ENCODE measurements around the gene NDUFB10. TPM values are rescaled to one million over a fixed set of nuclear protein-coding genes. Genes with fewer than 3 reads are reported as not detected.

The NDUFB10 gene
- total RNA-seq, 2 experiments from 2014 or later: 113 to 118 TPM

DNA sequence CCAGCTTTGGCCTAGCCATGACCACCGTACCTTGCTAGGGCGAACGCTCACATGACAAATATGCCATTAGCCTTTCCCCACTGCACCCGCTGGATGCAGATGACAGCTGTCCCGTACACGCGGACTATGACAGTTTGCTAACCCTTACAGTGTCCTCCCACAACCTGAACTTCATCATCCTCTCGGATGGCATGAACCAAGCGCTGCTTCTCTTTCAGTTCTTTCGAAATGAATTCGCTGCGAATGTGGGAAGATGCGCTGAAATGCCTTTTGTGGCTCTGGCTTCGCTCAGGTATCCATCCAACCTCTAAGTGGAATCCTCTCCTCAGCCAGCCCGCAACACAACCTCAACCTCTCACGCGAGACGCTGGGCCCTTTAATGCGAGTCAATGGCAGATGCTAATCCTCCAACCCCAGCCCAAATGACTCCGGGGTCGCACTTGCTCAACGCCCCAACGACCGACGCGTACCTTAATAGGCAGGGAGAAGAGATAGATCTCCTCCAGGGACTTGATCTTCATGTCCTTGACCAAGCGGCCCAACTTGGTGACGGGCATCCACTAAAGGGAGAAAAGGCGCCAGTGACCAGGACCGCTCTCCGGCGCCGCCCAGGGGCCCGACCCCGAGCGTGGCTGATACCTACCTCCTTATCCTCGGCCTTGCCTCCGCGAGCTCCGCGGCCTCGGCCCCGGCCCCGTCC, 4.6 kb downstream of the NDUFB10 start:
- Mint-ChIP-seq H3K36me3 (ENCODE audit: low read depth) (peaks cover 53% of the 10 kb centered on the region), H3K4me1 (peaks cover 38% of the 10 kb centered on the region), H3K27ac (peak overlapping the region; percentile 99), H3K27me3 (no peaks in the 10 kb centered on the region), H3K4me3 (peak overlapping the region; percentile 96), H3K9me3 (ENCODE audit: low read depth) (no peaks in the 10 kb centered on the region)
- DNase-seq: peak; percentile 36
- ChIA-PET CTCF (interaction anchor here (0.6 to 1.4 kb wide), 4 partner anchors 11 to 181 kb away, joined by 3 to 5 read pairs (median 4); partner anchors contain the start of genes NUBP2, SPSB3 and TSC2), POLR2A (interaction anchor here (0.7 to 1.4 kb wide), 16 partner anchors 11 to 789 kb away, joined by 3 to 14 read pairs (median 4); partner anchors contain the start of genes EME2, GFER, MAPK8IP3 and MRPS34)
- peak; percentile 0 for ATAC-seq
- intact Hi-C loops (cut with DNase I, micrococcal nuclease): loop anchor here (1.0 to 5.0 kb wide), 9 partner anchors 21 to 655 kb away; partner anchors contain the start of genes CRAMP1 (in 1 of the 2), FAHD1 (in 1 of the 2), IFT140 (in 1 of the 2) and MSRB1 (in 1 of the 2)

DNA sequence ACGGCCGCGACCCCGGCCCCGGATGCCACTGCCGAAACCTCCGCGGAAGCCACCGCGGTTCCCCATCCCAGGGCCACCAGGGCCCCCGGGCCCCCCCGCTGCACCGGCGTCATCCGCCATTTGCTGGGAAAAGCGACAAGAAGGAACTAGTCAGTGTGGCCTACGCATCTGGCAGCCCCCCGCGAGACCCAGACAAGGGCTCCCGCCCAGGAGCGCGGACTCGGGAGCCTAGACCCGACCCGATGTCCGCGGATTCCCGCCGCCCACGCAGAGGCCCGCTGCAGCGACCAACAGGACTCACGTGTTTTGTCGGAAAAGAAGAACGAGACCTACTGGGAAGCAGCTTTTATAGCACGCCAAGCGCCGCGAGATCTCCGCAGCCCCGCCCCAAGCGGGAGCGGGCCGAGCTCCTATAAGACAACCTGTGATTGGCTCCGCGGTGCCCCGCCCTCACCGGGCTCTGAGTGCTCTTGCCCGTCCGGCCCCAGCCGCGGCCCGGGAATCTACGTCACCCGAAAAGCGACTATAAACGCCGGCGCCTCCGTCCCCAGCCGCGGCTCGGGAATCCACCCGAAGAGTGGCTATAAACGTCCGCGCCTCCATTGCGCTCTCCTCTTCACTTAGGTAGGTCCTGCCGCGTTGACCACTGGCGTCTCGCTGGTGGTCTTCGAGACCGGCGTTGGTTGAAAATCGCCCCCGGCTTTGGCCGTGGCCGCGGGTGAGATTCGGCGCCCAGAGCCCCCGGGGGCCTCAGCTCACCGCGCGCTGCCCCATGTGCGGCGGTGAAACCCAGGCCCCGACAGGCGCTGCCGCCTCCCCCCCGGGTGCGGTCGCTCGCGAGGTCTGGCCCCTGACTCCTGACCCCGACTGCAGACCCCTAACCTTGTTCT, 5.4 kb downstream of the NDUFB10 start, which contains the start of gene RPS2:
TSS of gene RPS2 (minus strand) at position 321 of the 890 bp plus-strand sequence. CDS start at position 120, 201 bp downstream.
- CTCF ChIA-PET: interaction anchor here (0.6 to 1.4 kb wide), 5 partner anchors 11 to 182 kb away, joined by 3 to 5 read pairs (median 3); partner anchors contain the start of genes NUBP2, SPSB3 and TSC2
- Mint-ChIP-seq H3K4me1 (peaks cover 38% of the 10 kb centered on the region), H3K27ac (peak within 1 kb of the TSS; percentile 99), H3K36me3 (ENCODE audit: low read depth) (peaks cover 53% of the 10 kb centered on the region), H3K4me3 (peak within 1 kb of the TSS; percentile 96), H3K9me3 (ENCODE audit: low read depth) (no peaks in the 10 kb centered on the region), H3K27me3 (no peaks in the 10 kb centered on the region)
- intact Hi-C loops (cut with DNase I, micrococcal nuclease): loop anchor here (1.0 to 5.0 kb wide), 9 partner anchors 21 to 655 kb away; partner anchors contain the start of genes CRAMP1 (in 1 of the 2), FAHD1 (in 1 of the 2), IFT140 (in 1 of the 2) and MSRB1 (in 1 of the 2)
- POLR2A ChIA-PET: interaction anchor here (0.6 to 1.4 kb wide), 22 partner anchors 10 to 788 kb away, joined by 3 to 14 read pairs (median 4); partner anchors contain the start of genes EME2, GFER, JPT2 and MAPK8IP3
- DNase-seq: peak; percentile 100
- peak; percentile 81 for ATAC-seq

DNA sequence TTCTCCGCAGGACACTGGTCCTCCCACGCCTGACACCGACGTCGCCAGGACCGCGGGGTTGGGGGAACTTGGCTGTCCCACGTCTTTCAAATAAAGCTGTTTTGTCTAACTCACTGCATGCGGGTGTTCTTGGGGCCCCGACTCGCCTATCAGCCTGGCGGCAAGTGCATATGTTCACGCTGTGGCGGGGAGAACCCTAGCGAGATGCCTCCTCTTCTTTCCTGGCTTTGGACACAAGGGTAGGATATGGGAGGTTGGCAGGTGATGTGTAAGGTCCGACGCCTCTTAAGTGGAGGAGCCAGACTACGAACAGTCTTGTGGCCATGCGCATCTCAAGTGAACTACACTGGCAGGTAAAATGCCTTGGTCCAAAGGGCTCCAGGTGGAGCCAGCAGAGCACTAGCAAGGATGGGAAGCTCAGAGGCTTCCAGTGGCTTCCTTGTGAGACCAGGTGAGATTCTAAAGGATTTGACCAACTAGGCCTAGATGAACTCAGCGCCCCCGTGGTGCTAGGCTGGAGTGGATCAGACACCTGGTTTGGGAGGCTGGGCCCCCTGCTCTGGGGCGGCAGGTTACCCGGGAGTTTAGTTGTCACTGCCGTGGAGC, 6.2 kb downstream of the NDUFB10 start:
- Mint-ChIP-seq H3K4me3 (peak overlapping the region; percentile 96), H3K9me3 (ENCODE audit: low read depth) (no peaks in the 10 kb centered on the region), H3K27ac (peak overlapping the region; percentile 94), H3K36me3 (ENCODE audit: low read depth) (peaks cover 49% of the 10 kb centered on the region), H3K27me3 (no peaks in the 10 kb centered on the region), H3K4me1 (peaks cover 35% of the 10 kb centered on the region)
- intact Hi-C loops (cut with DNase I, micrococcal nuclease): loop anchor here in 1 of 2 experiments (2.0 kb wide), 2 partner anchors 81 to 353 kb away; partner anchors contain the start of genes CRAMP1, IFT140, NTHL1 and TSC2
- POLR2A ChIA-PET: interaction anchor here (0.6 to 1.4 kb wide), 20 partner anchors 16 to 787 kb away, joined by 3 to 14 read pairs (median 4); partner anchors contain the start of genes GFER, JPT2, MSRB1 and NOXO1
- ATAC-seq: no peak
- CTCF ChIA-PET: interaction anchor here (0.7 to 1.4 kb wide), 5 partner anchors 20 to 183 kb away, joined by 3 to 4 read pairs (median 3); partner anchors contain the start of genes NUBP2, SPSB3 and TSC2
- DNase-seq: no peak

DNA sequence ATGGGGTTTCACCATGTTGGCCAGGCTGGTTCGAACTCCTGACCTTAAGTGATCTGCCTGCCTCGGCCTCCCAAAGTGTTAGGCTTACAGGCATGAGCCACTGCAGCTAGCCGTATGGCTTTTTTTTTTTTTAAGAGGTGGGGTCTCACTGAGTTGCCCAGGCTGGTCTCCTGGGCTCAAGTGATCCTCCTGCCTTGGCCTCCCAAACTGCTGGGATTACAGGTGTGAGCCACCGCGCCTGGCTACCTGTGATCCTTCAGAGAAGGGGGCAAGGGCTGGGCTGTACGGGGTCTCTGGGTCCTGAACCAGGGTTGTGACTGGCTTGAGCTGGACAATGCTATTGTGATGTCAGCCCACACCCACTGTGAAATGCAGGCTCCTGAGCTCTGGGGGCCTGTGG, 7.1 kb downstream of the NDUFB10 start, which contains the start of gene RNF151:
TSS of gene RNF151 (plus strand) at position 397 of the 400 bp plus-strand sequence. CDS start 26 bp downstream, outside the sequence.
- Mint-ChIP-seq H3K27me3 (no peaks in the 10 kb centered on the region), H3K36me3 (ENCODE audit: low read depth) (peaks cover 48% of the 10 kb centered on the region), H3K4me3 (peak within 1 kb of the TSS; percentile 96), H3K27ac (peak within 1 kb of the TSS; percentile 94), H3K4me1 (peaks cover 33% of the 10 kb centered on the region), H3K9me3 (ENCODE audit: low read depth) (no peaks in the 10 kb centered on the region)
- ATAC-seq (no peak), DNase-seq (no peak)
- ChIA-PET CTCF (interaction anchor here (0.7 to 1.1 kb wide), 2 partner anchors 21 to 38 kb away, joined by 3 read pairs; no protein-coding TSS in a partner anchor), POLR2A (interaction anchor here (0.6 to 0.8 kb wide), 3 partner anchors 24 to 187 kb away, joined by 3 read pairs; partner anchors contain the start of gene MSRB1)
- intact Hi-C loops (cut with DNase I, micrococcal nuclease): no loop called here

DNA sequence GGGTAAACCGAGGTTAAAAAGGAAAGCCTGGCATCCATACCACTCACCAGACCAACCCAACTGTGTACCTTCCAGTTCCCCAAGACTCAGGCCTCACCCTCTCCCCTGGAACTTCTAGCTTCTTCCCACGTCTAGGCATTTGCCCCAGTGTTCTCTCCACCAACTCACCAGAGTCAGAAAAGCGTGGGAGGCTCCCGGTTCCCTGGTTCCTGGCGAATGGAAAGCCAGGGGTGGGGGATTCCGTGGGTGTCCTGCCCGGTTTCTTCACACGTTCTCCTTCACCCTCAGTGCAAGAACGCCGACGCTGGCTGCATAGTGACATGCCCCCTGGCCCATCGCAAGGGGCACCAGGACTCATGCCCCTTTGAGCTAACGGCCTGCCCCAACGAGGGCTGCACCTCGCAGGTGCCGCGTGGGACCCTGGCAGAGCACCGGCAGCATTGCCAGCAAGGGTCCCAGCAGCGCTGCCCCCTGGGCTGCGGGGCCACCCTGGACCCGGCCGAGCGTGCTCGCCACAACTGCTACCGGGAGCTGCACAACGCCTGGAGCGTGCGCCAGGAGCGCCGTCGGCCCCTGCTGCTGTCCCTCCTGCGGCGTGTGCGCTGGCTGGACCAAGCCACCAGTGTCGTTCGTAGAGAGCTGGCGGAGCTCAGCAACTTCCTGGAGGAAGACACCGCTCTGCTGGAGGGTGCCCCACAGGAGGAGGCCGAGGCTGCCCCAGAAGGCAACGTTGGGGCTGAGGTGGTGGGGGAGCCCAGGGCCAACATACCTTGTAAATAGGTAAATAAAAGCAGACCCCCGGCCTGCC, 9.0 kb downstream of the NDUFB10 start:
- Mint-ChIP-seq H3K36me3 (ENCODE audit: low read depth) (peaks cover 37% of the 10 kb centered on the region), H3K27ac (no peak overlapping the region), H3K9me3 (ENCODE audit: low read depth) (no peaks in the 10 kb centered on the region), H3K4me1 (peaks cover 26% of the 10 kb centered on the region), H3K4me3 (no peak overlapping the region), H3K27me3 (no peaks in the 10 kb centered on the region)
- ChIA-PET CTCF (no interaction called here), POLR2A (no interaction called here)
- no peak for DNase-seq
- intact Hi-C loops (cut with DNase I, micrococcal nuclease): no loop called here
- ATAC-seq: no peak

DNA sequence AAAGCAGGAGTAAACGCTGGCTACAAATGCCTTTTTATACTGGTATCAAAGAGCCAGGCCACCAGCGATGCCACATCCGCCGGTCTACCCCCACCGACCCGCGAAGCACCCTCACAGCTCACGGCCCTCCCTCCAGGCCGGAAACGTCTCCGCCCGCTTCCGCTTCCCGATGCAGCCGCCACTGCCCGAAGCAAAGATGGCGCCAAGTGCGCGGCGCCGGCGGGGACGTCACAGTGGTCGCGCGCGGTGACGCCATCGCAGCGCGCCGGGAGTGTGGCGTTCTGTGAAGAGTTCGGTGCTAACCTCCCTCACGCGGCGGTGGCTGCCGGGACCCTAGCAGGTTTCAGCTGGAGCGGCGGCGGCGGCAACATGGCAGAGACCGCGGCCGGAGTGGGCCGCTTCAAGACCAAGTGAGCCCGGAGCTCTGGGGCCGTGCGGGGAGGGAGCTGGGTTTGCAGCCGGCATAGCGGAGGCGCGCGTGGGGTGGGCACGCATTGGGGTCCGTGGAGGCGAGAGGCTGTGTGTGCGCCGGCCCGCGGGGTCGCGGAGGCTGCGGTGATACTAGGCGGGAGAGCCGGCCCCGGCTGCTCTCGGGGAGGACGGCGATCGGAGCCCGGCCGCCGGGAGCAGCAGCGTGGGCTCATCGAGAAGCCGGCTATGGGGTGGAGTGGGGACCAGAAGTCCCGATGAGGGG, 12.6 kb downstream of the NDUFB10 start, which contains the start of gene TBL3:
TSS of gene TBL3 (plus strand) at position 258 of the 694 bp plus-strand sequence. CDS start at position 370, 112 bp downstream.
- H3K4me1 Mint-ChIP-seq: peaks cover 16% of the 10 kb centered on the region
- H3K27me3 Mint-ChIP-seq: no peaks in the 10 kb centered on the region
- ChIA-PET POLR2A (interaction anchor here (0.8 to 2.3 kb wide), 4 partner anchors 11 to 189 kb away, joined by 5 to 14 read pairs (median 7); partner anchors contain the start of genes MSRB1, NUBP2, SPSB3 and TRAF7), CTCF (interaction anchor here (0.9 to 1.8 kb wide), 5 partner anchors 11 to 29 kb away, joined by 3 to 8 read pairs (median 4); partner anchors contain the start of genes GFER and MSRB1)
- peak within 1 kb of the TSS; percentile 99 for H3K4me3 Mint-ChIP-seq
- peak within 1 kb of the TSS; percentile 99 for H3K27ac Mint-ChIP-seq
- ATAC-seq: peak; percentile 97
- intact Hi-C loops (cut with DNase I, micrococcal nuclease): loop anchor here (1.0 to 5.0 kb wide), 10 partner anchors 12 to 552 kb away; partner anchors contain the start of genes MSRB1 (in 2 of the 2), E4F1 (in 1 of the 2), GFER (in 1 of the 2) and NTHL1 (in 1 of the 2)
- peak; percentile 98 for DNase-seq
- H3K9me3 Mint-ChIP-seq (ENCODE audit: low read depth): no peaks in the 10 kb centered on the region
- H3K36me3 Mint-ChIP-seq (ENCODE audit: low read depth): peaks cover 33% of the 10 kb centered on the region

DNA sequence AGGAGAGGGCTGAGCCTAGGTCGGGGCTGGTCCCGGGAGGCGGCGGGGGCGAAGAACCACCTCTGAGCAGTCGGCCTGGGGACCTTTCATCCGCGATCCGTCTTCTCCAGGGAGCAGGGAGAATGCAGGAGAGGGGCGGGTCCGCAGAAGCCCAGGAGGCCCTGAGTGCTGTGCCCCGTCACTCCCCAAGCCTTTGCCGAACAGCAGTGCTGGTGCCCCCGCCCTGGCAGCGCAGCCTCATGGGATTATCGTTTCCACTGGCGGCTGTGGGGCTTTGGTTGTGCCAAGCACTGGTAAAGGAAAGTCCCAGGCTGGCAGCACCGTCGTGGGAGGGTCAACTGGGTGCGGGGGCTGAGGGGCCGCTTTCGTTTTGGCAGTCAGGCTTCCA, 13.1 kb downstream of the NDUFB10 start:
- H3K4me1 Mint-ChIP-seq: peaks cover 16% of the 10 kb centered on the region
- intact Hi-C loops (cut with DNase I, micrococcal nuclease): loop anchor here (1.0 to 5.0 kb wide), 6 partner anchors 12 to 552 kb away; partner anchors contain the start of genes GFER (in 1 of the 2), NTHL1 (in 1 of the 2), RNPS1 (in 1 of the 2) and SYNGR3 (in 1 of the 2)
- POLR2A ChIA-PET: interaction anchor here (0.8 to 2.3 kb wide), 2 partner anchors 12 to 29 kb away, joined by 5 to 14 read pairs; partner anchors contain the start of gene MSRB1
- CTCF ChIA-PET: interaction anchor here (0.9 to 1.0 kb wide), 2 partner anchors 10 to 12 kb away, joined by 3 read pairs; partner anchors contain the start of gene GFER
- H3K36me3 Mint-ChIP-seq (ENCODE audit: low read depth): peaks cover 36% of the 10 kb centered on the region
- DNase-seq (peak; percentile 47), ATAC-seq (peak; percentile 3)
- H3K4me3 Mint-ChIP-seq: peak overlapping the region; percentile 99
- no peaks in the 10 kb centered on the region for H3K27me3 Mint-ChIP-seq
- H3K9me3 Mint-ChIP-seq (ENCODE audit: low read depth): no peaks in the 10 kb centered on the region
- peak overlapping the region; percentile 31 for H3K27ac Mint-ChIP-seq

DNA sequence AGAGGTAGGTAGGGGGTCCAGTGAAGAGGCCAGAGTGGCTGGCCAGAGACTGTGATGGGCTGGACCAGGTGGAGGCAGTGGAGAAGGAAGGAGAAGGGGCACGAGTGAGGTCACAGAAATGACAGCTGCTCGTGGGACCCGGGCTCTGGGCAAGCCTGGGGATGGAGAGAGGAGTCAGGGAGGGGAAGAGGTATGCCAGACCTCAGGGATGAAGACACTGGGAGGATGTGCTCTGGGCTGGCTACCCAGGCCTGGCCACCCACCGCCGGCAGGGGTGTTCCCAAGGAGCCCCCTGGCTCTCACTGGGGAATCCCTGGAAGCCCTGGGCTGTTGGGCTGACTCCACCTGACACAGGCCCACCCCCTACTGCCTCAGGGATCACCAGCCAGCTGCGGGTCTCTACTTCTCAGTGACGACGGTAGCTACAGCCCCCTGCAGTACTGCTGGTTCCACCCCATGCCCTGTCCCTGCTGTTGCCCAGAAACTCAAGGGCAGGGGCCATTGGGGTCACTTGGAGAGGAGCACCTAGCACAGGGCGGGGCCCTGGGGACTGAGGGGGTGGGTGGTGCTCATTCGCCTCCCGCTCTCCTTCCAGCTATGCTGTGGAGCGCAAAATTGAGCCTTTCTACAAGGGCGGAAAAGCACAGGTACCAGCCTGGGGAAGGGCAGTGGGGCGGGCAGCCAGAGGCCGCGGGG, 14.3 kb downstream of the NDUFB10 start:
- no peaks in the 10 kb centered on the region for H3K9me3 Mint-ChIP-seq (ENCODE audit: low read depth)
- no peak for ATAC-seq
- H3K27me3 Mint-ChIP-seq: no peaks in the 10 kb centered on the region
- no peak for DNase-seq
- ChIA-PET POLR2A (no interaction called here), CTCF (no interaction called here)
- peak overlapping the region; percentile 10 for H3K4me3 Mint-ChIP-seq
- intact Hi-C loops (cut with DNase I, micrococcal nuclease): loop anchor here (2.0 to 5.0 kb wide), 2 partner anchors 15 to 294 kb away; partner anchors contain the start of genes RNPS1 (in 1 of the 2) and SYNGR3 (in 1 of the 2)
- peaks cover 16% of the 10 kb centered on the region for H3K4me1 Mint-ChIP-seq
- H3K36me3 Mint-ChIP-seq (ENCODE audit: low read depth): peaks cover 37% of the 10 kb centered on the region
- H3K27ac Mint-ChIP-seq: no peak overlapping the region
